ENCODE results near the gene USP22. TPM values are rescaled to one million over a fixed set of nuclear protein-coding genes. Genes with fewer than 3 reads are reported as not detected.
A peak's percentile ranks its signal among the peaks of the same experiment; 100 is the strongest.

USP22 gene
- total and polyA plus RNA-seq, 2 experiments from 2014 or later, result 68.9 to 296 TPM

DNA sequence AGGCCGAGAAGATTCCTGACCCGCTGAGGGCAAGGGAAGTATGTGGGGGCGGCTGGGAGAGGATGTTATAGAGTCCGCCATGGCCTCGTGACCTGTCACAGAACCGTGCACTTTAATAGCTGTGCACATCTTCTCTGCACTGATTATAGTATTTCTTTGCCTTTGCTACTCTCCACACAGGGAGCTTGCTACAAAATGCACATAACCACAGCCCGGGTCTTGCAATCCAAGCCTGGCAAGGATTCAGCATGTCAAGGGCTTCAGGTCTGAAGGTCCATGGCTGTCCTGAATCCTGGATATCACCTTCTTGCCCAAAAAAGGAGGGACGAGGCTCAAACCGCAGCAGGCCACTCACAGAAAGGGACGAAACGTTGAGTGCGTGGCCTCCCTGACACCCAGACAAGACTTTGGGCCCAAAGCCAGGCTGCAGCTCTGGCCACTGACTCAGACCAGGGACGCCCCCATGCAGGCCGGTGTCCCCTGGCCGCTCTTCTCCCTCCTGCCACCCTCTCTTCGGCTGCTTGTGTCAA is 43.7 kb downstream of the USP22 start:
- peak overlapping the region; percentile 76 for H3K27ac Mint-ChIP-seq
- H3K36me3 Mint-ChIP-seq (ENCODE audit: low read depth), result peaks cover 55% of the 10 kb centered on the region
- no peak overlapping the region for H3K4me3 Mint-ChIP-seq
- Histone ChIP-seq H3K4me1 (ENCODE audit: insufficient read depth) (no peaks in the 10 kb centered on the region), H3K4me2 (no peak overlapping the region), H3F3A (replicated peaks; ENCODE audit: low read depth) (peaks cover 46% of the 10 kb centered on the region), H3K36me3 (ENCODE audit: insufficient read depth) (peaks cover 30% of the 10 kb centered on the region), H3K9me2 (ENCODE audit: insufficient read depth) (no peaks in the 10 kb centered on the region), H3K79me2 (replicated peaks; ENCODE audit: insufficient read depth) (peaks cover 33% of the 10 kb centered on the region), H3K4me3 (no peak overlapping the region), H4K20me1 (replicated peaks; ENCODE audit: insufficient read depth) (peaks cover 44% of the 10 kb centered on the region), H3K27ac (ENCODE audit: low read depth) (peak overlapping the region; percentile 84), H3K27me3 (ENCODE audit: insufficient read depth) (no peaks in the 10 kb centered on the region), H2AFZ (no peak overlapping the region)
- peaks cover 28% of the 10 kb centered on the region for H3K27me3 Mint-ChIP-seq (ENCODE audit: insufficient read depth, low read depth, poor library complexity)
- ATAC-seq (no peak), DNase-seq (ENCODE audit: low spot score) (no peak)
- TF ChIP-seq REST (IDR thresholded peaks at IDR 0.05; ENCODE audit: unreplicated experiment), result no peak
- no peak for TF ChIP-seq POLR2AphosphoS5 (IDR thresholded peaks at IDR 0.05; ENCODE audit: low read depth)
- TF ChIP-seq JUNB (IDR thresholded peaks at IDR 0.05; ENCODE audit: unreplicated experiment), result no peak
- TF ChIP-seq CTCF (conservative IDR thresholded peaks at IDR 0.05; ENCODE audit: low read depth in 2 of 2), result no peak
- no peak for TF ChIP-seq CREB1 (CRISPR knock-in tag; IDR thresholded peaks at IDR 0.05; ENCODE audit: low read depth)
- no peak for TF ChIP-seq NANOG (IDR thresholded peaks at IDR 0.05; ENCODE audit: borderline replicate concordance)
- no peak for TF ChIP-seq ZNF331 (CRISPR knock-in tag; IDR thresholded peaks at IDR 0.05; ENCODE audit: low read depth)
- TF ChIP-seq STAT1 (IDR thresholded peaks at IDR 0.05; ENCODE audit: unreplicated experiment), result no peak
- TF ChIP-seq ETS1 (IDR thresholded peaks at IDR 0.05), result no peak
- TF ChIP-seq, protein P1, sequence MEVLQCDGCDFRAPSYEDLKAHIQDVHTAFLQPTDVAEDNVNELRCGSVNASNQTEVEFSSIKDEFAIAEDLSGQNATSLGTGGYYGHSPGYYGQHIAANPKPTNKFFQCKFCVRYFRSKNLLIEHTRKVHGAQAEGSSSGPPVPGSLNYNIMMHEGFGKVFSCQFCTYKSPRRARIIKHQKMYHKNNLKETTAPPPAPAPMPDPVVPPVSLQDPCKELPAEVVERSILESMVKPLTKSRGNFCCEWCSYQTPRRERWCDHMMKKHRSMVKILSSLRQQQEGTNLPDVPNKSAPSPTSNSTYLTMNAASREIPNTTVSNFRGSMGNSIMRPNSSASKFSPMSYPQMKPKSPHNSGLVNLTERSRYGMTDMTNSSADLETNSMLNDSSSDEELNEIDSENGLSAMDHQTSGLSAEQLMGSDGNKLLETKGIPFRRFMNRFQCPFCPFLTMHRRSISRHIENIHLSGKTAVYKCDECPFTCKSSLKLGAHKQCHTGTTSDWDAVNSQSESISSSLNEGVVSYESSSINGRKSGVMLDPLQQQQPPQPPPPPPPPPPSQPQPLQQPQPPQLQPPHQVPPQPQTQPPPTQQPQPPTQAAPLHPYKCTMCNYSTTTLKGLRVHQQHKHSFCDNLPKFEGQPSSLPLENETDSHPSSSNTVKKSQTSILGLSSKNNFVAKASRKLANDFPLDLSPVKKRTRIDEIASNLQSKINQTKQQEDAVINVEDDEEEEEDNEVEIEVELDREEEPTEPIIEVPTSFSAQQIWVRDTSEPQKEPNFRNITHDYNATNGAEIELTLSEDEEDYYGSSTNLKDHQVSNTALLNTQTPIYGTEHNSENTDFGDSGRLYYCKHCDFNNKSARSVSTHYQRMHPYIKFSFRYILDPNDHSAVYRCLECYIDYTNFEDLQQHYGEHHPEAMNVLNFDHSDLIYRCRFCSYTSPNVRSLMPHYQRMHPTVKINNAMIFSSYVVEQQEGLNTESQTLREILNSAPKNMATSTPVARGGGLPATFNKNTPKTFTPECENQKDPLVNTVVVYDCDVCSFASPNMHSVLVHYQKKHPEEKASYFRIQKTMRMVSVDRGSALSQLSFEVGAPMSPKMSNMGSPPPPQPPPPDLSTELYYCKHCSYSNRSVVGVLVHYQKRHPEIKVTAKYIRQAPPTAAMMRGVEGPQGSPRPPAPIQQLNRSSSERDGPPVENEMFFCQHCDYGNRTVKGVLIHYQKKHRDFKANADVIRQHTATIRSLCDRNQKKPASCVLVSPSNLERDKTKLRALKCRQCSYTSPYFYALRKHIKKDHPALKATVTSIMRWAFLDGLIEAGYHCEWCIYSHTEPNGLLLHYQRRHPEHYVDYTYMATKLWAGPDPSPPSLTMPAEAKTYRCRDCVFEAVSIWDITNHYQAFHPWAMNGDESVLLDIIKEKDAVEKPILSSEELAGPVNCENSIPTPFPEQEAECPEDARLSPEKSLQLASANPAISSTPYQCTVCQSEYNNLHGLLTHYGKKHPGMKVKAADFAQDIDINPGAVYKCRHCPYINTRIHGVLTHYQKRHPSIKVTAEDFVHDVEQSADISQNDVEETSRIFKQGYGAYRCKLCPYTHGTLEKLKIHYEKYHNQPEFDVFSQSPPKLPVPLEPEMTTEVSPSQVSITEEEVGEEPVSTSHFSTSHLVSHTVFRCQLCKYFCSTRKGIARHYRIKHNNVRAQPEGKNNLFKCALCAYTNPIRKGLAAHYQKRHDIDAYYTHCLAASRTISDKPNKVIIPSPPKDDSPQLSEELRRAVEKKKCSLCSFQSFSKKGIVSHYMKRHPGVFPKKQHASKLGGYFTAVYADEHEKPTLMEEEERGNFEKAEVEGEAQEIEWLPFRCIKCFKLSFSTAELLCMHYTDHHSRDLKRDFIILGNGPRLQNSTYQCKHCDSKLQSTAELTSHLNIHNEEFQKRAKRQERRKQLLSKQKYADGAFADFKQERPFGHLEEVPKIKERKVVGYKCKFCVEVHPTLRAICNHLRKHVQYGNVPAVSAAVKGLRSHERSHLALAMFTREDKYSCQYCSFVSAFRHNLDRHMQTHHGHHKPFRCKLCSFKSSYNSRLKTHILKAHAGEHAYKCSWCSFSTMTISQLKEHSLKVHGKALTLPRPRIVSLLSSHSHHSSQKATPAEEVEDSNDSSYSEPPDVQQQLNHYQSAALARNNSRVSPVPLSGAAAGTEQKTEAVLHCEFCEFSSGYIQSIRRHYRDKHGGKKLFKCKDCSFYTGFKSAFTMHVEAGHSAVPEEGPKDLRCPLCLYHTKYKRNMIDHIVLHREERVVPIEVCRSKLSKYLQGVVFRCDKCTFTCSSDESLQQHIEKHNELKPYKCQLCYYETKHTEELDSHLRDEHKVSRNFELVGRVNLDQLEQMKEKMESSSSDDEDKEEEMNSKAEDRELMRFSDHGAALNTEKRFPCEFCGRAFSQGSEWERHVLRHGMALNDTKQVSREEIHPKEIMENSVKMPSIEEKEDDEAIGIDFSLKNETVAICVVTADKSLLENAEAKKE (CRISPR knock-in tag; IDR thresholded peaks at IDR 0.05), result no peak
- TF ChIP-seq ZNF114 (CRISPR knock-in tag; IDR thresholded peaks at IDR 0.05), result no peak
- TF ChIP-seq EZH2 (IDR thresholded peaks at IDR 0.05; ENCODE audit: low read depth, unreplicated experiment), result no peak
- no peak for TF ChIP-seq EZH2phosphoT487 (IDR thresholded peaks at IDR 0.05; ENCODE audit: unreplicated experiment)
- peaks cover 22% of the 10 kb centered on the region for H3K4me1 Mint-ChIP-seq
- H3K9me3 Mint-ChIP-seq, result no peaks in the 10 kb centered on the region

Data from GM23338 (cell line).